Common myeloid progenitor, CD34-positive (primary cell): Measurements from ENCODE around the gene SH2D7.

Experiments used
- CTCF ChIA-PET: fragments of 350-600 bp; sonication (Branson Sonifier 250); formaldehyde crosslinking; loops from one replicate; lab custom pipeline; 2021; ENCODE audit warnings: antibody characterized with exemption; lab: Charles Lee
- POLR2A ChIA-PET: fragments of 350-600 bp; sonication (Branson Sonifier 250); formaldehyde crosslinking; loops from one replicate; lab custom pipeline; 2021; ENCODE audit warnings: antibody characterized with exemption; lab: Charles Lee
- DNase-seq, 3 donors: peaks; one replicate each; pipeline versions ENCODE4 v3.0.0 to v3.0.0-alpha.2; 2013
- H3K27ac ChIP-seq, 2 experiments: 1 replicate in 1 of 2; 2 replicates in 1 of 2; pipeline ENCODE4 v1.7.0; 2013; ENCODE audit warnings: inconsistent platforms in 2 of 2, low read length in 2 of 2, mild to moderate bottlenecking in 2 of 2, low read depth in 1 of 2, moderate library complexity in 1 of 2; ENCODE audit not compliant: severe bottlenecking in 2 of 2, insufficient read depth in 1 of 2, poor library complexity in 1 of 2
- H3K27me3 ChIP-seq, 5 experiments: replicated peaks in 2 of 5; 1 replicate in 3 of 5; 2 replicates in 2 of 5; pipeline versions ENCODE4 v1.6.1 to v1.7.0; 2013; ENCODE audit warnings: low read length in 4 of 5, mild to moderate bottlenecking in 2 of 5, moderate library complexity in 2 of 5, inconsistent platforms in 1 of 5; ENCODE audit not compliant: insufficient read depth in 5 of 5, control insufficient read depth in 4 of 5
- H3K36me3 ChIP-seq, 4 experiments: 1 replicate in 2 of 4; 2 replicates in 2 of 4; pipeline versions ENCODE4 v1.6.1 to v1.7.0; 2013; ENCODE audit warnings: low read length in 3 of 4, control low read depth in 1 of 4, mild to moderate bottlenecking in 1 of 4; ENCODE audit not compliant: control insufficient read depth in 4 of 4, insufficient read depth in 4 of 4
- H3K4me1 ChIP-seq, 4 experiments: 1 replicate in 3 of 4; 2 replicates in 1 of 4; pipeline versions ENCODE4 v1.6.1 to v1.7.1; 2013; ENCODE audit warnings: low read length in 3 of 4, mild to moderate bottlenecking in 3 of 4, control low read depth in 1 of 4, inconsistent platforms in 1 of 4, moderate library complexity in 1 of 4; ENCODE audit not compliant: control insufficient read depth in 4 of 4, insufficient read depth in 4 of 4; ENCODE audit errors: control extremely low read depth in 1 of 4
- H3K4me3 ChIP-seq, 7 experiments: 1 replicate in 4 of 7; 2 replicates in 3 of 7; pipeline versions ENCODE4 v1.5.1 to v1.7.0; 2013; ENCODE audit warnings: mild to moderate bottlenecking in 7 of 7, low read length in 6 of 7, moderate library complexity in 6 of 7, inconsistent platforms in 2 of 7, low read depth in 2 of 7, control low read depth in 1 of 7; ENCODE audit not compliant: insufficient read depth in 4 of 7, control insufficient read depth in 1 of 7; ENCODE audit errors: extremely low read depth in 1 of 7
- H3K9me3 ChIP-seq, 5 experiments: 1 replicate in 4 of 5; 2 replicates in 1 of 5; pipeline versions ENCODE4 v1.6.1 to v1.7.1; 2013; ENCODE audit warnings: low read length in 4 of 5, mild to moderate bottlenecking in 2 of 5, inconsistent platforms in 1 of 5, low read depth in 1 of 5, moderate library complexity in 1 of 5; ENCODE audit not compliant: control insufficient read depth in 4 of 5, insufficient read depth in 2 of 5; ENCODE audit errors: control extremely low read depth in 1 of 5
- WGBS: methylation state at CpG from one replicate; pipeline ENCODE4 v1.1.5; 2013; ENCODE audit not compliant: insufficient coverage; 5-methylcytosine and 5-hydroxymethylcytosine counted together

Gene SH2D7

DNA sequence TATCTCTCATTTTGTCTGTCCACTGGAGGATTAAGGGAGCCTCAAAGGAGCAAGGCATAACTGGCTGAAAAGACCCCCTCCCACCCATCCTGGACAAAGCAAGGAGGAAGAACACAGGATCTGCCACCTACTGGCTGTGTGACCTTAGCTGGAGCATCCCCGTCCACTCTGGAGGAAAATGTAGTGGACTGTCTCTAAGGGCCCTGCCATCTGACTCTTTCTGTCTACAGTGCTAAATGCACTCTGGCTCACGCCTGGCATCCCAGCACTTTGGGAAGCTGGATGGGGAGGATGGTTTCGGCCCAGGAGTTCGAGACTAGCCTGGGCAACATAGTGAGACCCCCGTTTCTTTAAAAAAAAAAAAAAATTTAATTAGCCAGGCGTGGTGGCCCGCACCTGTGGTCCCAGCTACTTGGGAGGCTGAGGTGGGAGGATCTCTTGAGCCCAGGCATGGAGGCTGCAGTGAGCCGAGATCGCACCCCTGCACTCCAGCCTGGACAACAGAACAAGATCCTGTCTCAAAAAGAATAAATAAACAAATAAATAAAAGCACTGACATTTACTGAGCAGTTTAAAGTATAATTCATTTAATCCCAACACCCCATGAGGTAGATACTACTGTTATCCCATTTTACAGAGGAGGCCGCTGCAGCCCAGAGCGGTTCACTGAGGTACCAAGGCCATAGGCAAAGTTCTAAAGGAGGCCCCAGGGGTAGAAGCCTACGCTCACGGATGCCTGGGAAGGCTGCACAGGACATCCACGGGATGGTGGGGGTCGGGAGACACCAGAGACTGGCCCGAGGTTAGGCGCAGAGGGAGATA lies 15.9 kb upstream of the SH2D7 start:
- no peak for DNase-seq
- POLR2A ChIA-PET: interaction anchor here (1.0 kb wide), 1 partner anchor 23 kb away, joined by 5 read pairs; no protein-coding TSS in a partner anchor
- CTCF ChIA-PET: interaction anchor here (0.8 to 2.9 kb wide), 10 partner anchors 7 to 73 kb away, joined by 3 to 11 read pairs (median 5); no protein-coding TSS in a partner anchor
- 39% methylated on average over 9 of the region's 17 CpGs for WGBS
- peaks cover 0 to 49% (median 45%) of the 10 kb centered on the region in 4 experiments for H3K4me1 ChIP-seq
- H3K27me3 ChIP-seq: no peaks in the 10 kb centered on the region
- peak overlapping the region; percentile 71 to 94 (median 84) for H3K4me3 ChIP-seq
- peak overlapping the region; percentile 25 to 75 for H3K27ac ChIP-seq
- H3K9me3 ChIP-seq: no peaks in the 10 kb centered on the region
- peaks cover 0 to 12% (median 3%) of the 10 kb centered on the region in 4 experiments for H3K36me3 ChIP-seq

GRCh38 chr15:78077053-78077870 lies 15.1 kb upstream of the SH2D7 start, which contains the start of gene TBC1D2B:
Gene TBC1D2B, minus strand, starts transcription at chr15:78077711. Its CDS starts 59 bp downstream, at chr15:78077652.
- Histone ChIP-seq H3K36me3 (peaks cover 0 to 6% (median 3%) of the 10 kb centered on the region in 4 experiments), H3K4me3 (peak within 1 kb of the TSS; percentile 71 to 94 (median 84)), H3K27ac (peak within 1 kb of the TSS in 1 of 2 experiments; percentile 75), H3K9me3 (no peaks in the 10 kb centered on the region), H3K4me1 (peaks cover 0 to 44% (median 37%) of the 10 kb centered on the region in 4 experiments), H3K27me3 (no peaks in the 10 kb centered on the region)
- POLR2A ChIA-PET: interaction anchor here (0.5 to 0.9 kb wide), 3 partner anchors 17 to 58 kb away, joined by 3 read pairs; no protein-coding TSS in a partner anchor
- CTCF ChIA-PET: interaction anchor here (1.2 to 2.7 kb wide), 4 partner anchors 8 to 43 kb away, joined by 3 to 7 read pairs (median 5); partner anchors contain the start of gene SH2D7
- WGBS: 0% methylated on average over 55 of the region's 104 CpGs
- peak in 2 of 3 donors; percentile 69 to 78 for DNase-seq

DNA sequence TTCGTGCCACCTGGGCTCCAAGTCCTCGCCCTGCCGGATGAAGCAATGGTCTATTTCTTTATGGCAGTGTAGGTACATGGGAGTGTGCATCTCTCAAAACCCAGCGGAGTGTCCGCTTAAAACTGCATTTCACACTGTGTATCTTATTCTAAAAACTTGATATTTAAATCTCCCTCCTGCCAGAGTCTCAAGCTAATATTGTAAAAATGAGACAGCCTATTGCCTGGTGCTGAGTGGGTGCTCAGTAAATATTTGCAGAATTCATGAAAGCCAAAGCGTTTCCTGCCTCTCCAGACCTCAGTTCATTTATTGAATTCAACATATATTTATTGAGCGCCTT lies 14.5 kb upstream of the SH2D7 start:
- peaks cover 2 to 44% (median 36%) of the 10 kb centered on the region in 4 experiments for H3K4me1 ChIP-seq
- DNase-seq: no peak
- 0% methylated on average over 2 of the region's 7 CpGs for WGBS
- peaks cover 0 to 6% (median 3%) of the 10 kb centered on the region in 4 experiments for H3K36me3 ChIP-seq
- peak overlapping the region; percentile 6 to 88 (median 83) for H3K4me3 ChIP-seq
- H3K27me3 ChIP-seq: no peaks in the 10 kb centered on the region
- no peak overlapping the region for H3K27ac ChIP-seq
- H3K9me3 ChIP-seq: no peaks in the 10 kb centered on the region
- ChIA-PET POLR2A (interaction anchor here (0.5 to 0.9 kb wide), 3 partner anchors 17 to 59 kb away, joined by 3 read pairs; no protein-coding TSS in a partner anchor), CTCF (interaction anchor here (1.2 to 2.1 kb wide), 3 partner anchors 9 to 44 kb away, joined by 3 to 6 read pairs (median 4); partner anchors contain the start of gene SH2D7)

GRCh38 chr15:78079298-78080087 lies 12.9 kb upstream of the SH2D7 start:
- Histone ChIP-seq H3K27ac (no peak overlapping the region), H3K9me3 (no peaks in the 10 kb centered on the region), H3K27me3 (no peaks in the 10 kb centered on the region), H3K36me3 (peaks cover 0 to 4% (median 2%) of the 10 kb centered on the region in 4 experiments), H3K4me3 (no peak overlapping the region), H3K4me1 (peaks cover 2 to 48% (median 39%) of the 10 kb centered on the region in 4 experiments)
- 97% methylated on average over 5 of the region's 11 CpGs for WGBS
- CTCF ChIA-PET: interaction anchor here (0.9 to 1.0 kb wide), 2 partner anchors 44 to 72 kb away, joined by 3 to 4 read pairs; no protein-coding TSS in a partner anchor
- DNase-seq: no peak
- POLR2A ChIA-PET: no interaction called here

DNA sequence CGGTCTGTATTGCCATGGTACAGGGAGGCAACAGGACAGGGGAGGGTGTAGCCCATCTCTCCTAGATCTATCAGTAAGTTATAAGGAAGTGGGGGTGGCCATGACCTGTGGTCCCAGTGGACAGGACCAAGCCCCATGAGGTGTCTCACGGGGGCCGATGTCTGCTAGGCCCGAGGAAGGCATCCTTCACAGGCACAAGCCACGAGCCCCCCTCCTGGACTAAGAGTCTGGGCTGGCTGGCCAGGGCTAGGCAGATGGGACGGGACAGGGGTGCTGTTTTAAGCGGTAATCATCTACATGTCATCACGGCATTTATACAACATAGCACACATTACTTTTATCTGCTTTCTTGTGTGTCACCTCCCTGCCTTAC lies 12.3 kb upstream of the SH2D7 start:
- 100% methylated on average over 3 of the region's 8 CpGs for WGBS
- CTCF ChIA-PET: interaction anchor here (1.0 kb wide), 1 partner anchor 45 kb away, joined by 3 read pairs; no protein-coding TSS in a partner anchor
- no peaks in the 10 kb centered on the region for H3K36me3 ChIP-seq

DNA sequence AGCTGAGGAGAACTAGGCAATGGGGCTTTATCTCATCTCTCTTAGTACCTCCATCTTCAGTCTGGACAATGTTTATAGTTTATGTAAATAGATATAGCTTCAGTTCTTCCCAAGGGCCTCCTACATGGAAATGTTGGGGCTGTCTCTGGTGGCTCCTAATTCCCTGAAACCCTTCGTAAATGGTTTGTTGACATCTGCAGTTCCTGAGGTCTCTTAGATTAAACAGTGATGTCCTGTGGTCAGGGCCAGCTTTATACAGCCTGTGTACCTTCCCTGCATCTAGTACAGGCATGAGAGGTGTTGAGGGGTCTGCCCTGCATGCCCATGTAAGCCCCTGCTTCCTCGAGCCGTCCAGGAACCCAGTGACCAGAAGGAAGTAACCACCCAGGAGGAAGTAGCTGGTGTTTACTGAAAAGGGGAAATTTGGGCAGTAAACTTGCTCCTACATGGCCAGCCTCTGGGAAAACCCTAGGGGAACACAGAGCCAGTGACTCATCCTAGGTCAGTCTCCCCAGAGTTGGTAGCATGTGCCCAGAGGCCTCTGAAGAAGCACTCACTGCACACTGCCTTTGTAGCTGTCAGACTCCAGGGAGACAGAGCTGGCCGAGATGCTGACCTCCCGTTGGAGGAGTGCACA lies 10.1 kb upstream of the SH2D7 start:
- 64% methylated on average over 4 of the region's 5 CpGs for WGBS
- H3K27ac ChIP-seq: no peak overlapping the region
- ChIA-PET CTCF (interaction anchor here (0.8 to 4.0 kb wide), 4 partner anchors 9 to 77 kb away, joined by 3 to 21 read pairs (median 6); no protein-coding TSS in a partner anchor), POLR2A (interaction anchor here (0.8 to 1.1 kb wide), 2 partner anchors 11 to 12 kb away, joined by 3 read pairs; no protein-coding TSS in a partner anchor)
- no peaks in the 10 kb centered on the region for H3K36me3 ChIP-seq
- no peaks in the 10 kb centered on the region for H3K9me3 ChIP-seq
- DNase-seq: no peak
- no peaks in the 10 kb centered on the region for H3K27me3 ChIP-seq
- no peak overlapping the region for H3K4me3 ChIP-seq
- H3K4me1 ChIP-seq: peaks cover 2 to 33% (median 20%) of the 10 kb centered on the region in 4 experiments

More for the DNA sequence above, 12.3 kb upstream of the SH2D7 start:
- peaks cover 2 to 46% (median 39%) of the 10 kb centered on the region in 4 experiments for H3K4me1 ChIP-seq
- POLR2A ChIA-PET: no interaction called here
- no peak for DNase-seq
- H3K27ac ChIP-seq: no peak overlapping the region
- H3K27me3 ChIP-seq: no peaks in the 10 kb centered on the region
- H3K9me3 ChIP-seq: no peaks in the 10 kb centered on the region
- no peak overlapping the region for H3K4me3 ChIP-seq
